GM12874 (cell line): ENCODE data around the gene ZSWIM8.

Source experiments
- CTCF ChIP-seq: IDR thresholded peaks from 2 replicates; pipeline ENCODE4 v1.5.1; 2011; ENCODE audit warnings: low read depth, mild to moderate bottlenecking, control low read depth, low read length, moderate library complexity; ENCODE audit not compliant: insufficient read depth

ZSWIM8 gene

GRCh38 chr10:73786512-73786885, 1.1 kb downstream of the ZSWIM8 start:
- no peak for TF ChIP-seq CTCF

GRCh38 chr10:73788864-73789658, 3.7 kb downstream of the ZSWIM8 start:
- no peak for TF ChIP-seq CTCF

GRCh38 chr10:73789659-73790055, 4.3 kb downstream of the ZSWIM8 start:
- TF ChIP-seq CTCF, result no peak

- TF ChIP-seq CTCF, result no peak
These were observed 5.7 kb downstream of the ZSWIM8 start for GRCh38 chr10:73790886-73791625.

GRCh38 chr10:73791871-73792400, 6.5 kb downstream of the ZSWIM8 start:
- TF ChIP-seq CTCF, result no peak

GRCh38 chr10:73793456-73793855, 8.1 kb downstream of the ZSWIM8 start:
- no peak for TF ChIP-seq CTCF

- TF ChIP-seq CTCF, result no peak
These were observed 11.4 kb downstream of the ZSWIM8 start for GRCh38 chr10:73796766-73797165.
